H9 (cell line): ENCODE results near the gene IER5L. TPM values are rescaled to one million over a fixed set of nuclear protein-coding genes. Genes with fewer than 3 reads are reported as not detected.

Experiments used
- DNase-seq: peaks from one replicate; pipeline ENCODE4 v3.0.0-alpha.2; 2017
- H2AFZ ChIP-seq: one replicate; pipeline ENCODE4 v1.6.1; 2013; ENCODE audit warnings: mild to moderate bottlenecking, low read length, control low read depth, moderate library complexity
- H2AK5ac ChIP-seq: 2 replicates; pipeline ENCODE4 v1.6.1; 2013; ENCODE audit warnings: low read length, control low read depth, mixed read lengths; ENCODE audit not compliant: insufficient read length
- H2BK120ac ChIP-seq: one replicate; pipeline ENCODE4 v1.6.1; 2013; ENCODE audit warnings: low read depth, mild to moderate bottlenecking, low read length, control low read depth, inconsistent platforms; ENCODE audit not compliant: poor library complexity, severe bottlenecking
- H2BK12ac ChIP-seq: 2 replicates; pipeline ENCODE4 v1.6.1; 2013; ENCODE audit warnings: low read length, control low read depth, mixed read lengths, low read depth; ENCODE audit not compliant: insufficient read length
- H2BK15ac ChIP-seq: 2 replicates; pipeline ENCODE4 v1.6.1; 2013; ENCODE audit warnings: low read depth, low read length, control low read depth
- H2BK20ac ChIP-seq: one replicate; pipeline ENCODE4 v1.6.1; 2013; ENCODE audit warnings: low read depth, mild to moderate bottlenecking, low read length, control low read depth, inconsistent platforms; ENCODE audit not compliant: poor library complexity, severe bottlenecking
- H2BK5ac ChIP-seq: 2 replicates; pipeline ENCODE4 v1.6.1; 2013; ENCODE audit warnings: low read length, control low read depth, mixed read lengths; ENCODE audit not compliant: insufficient read length
- H3K14ac ChIP-seq: 2 replicates; pipeline ENCODE4 v1.6.1; 2013; ENCODE audit warnings: low read length, control low read depth; ENCODE audit not compliant: insufficient read depth
- H3K18ac ChIP-seq: 2 replicates; pipeline ENCODE4 v1.6.1; 2013; ENCODE audit warnings: low read depth, mild to moderate bottlenecking, mixed read lengths, low read length, control low read depth; ENCODE audit not compliant: insufficient read length
- H3K23ac ChIP-seq: 2 replicates; pipeline ENCODE4 v1.6.1; 2013; ENCODE audit warnings: low read length, control low read depth, mixed read lengths, low read depth; ENCODE audit not compliant: insufficient read length
- H3K23me2 ChIP-seq: 2 replicates; pipeline ENCODE4 v1.6.1; 2013; ENCODE audit warnings: low read depth, mild to moderate bottlenecking, mixed read lengths, low read length, control low read depth; ENCODE audit not compliant: insufficient read length, poor library complexity, severe bottlenecking
- H3K27ac ChIP-seq: 2 replicates; pipeline ENCODE4 v1.5.1; 2013; ENCODE audit warnings: low read length, control low read depth, mixed read lengths, low read depth; ENCODE audit not compliant: insufficient read length
- H3K27me3 ChIP-seq: 2 replicates; pipeline ENCODE4 v1.6.1; 2013; ENCODE audit warnings: low read length, control low read depth, inconsistent platforms; ENCODE audit not compliant: insufficient read depth
- H3K4ac ChIP-seq: 2 replicates; pipeline ENCODE4 v1.6.1; 2013; ENCODE audit warnings: low read depth, mild to moderate bottlenecking, control low read depth, inconsistent platforms, low read length, moderate library complexity
- H3K4me1 ChIP-seq: 2 replicates; pipeline ENCODE4 v1.6.1; 2013; ENCODE audit warnings: low read length, control low read depth, inconsistent platforms; ENCODE audit not compliant: insufficient read depth
- H3K4me2 ChIP-seq: 2 replicates; pipeline ENCODE4 v1.6.1; 2013; ENCODE audit warnings: low read length, control low read depth, mixed read lengths; ENCODE audit not compliant: insufficient read length, insufficient read depth
- H3K56ac ChIP-seq: 2 replicates; pipeline ENCODE4 v1.6.1; 2013; ENCODE audit warnings: low read depth, mild to moderate bottlenecking, mixed read lengths, low read length, control low read depth; ENCODE audit not compliant: insufficient read length
- H3K79me1 ChIP-seq: 2 replicates; pipeline ENCODE4 v1.6.1; 2013; ENCODE audit warnings: low read depth, mild to moderate bottlenecking, moderate library complexity, low read length, control low read depth, inconsistent platforms; ENCODE audit not compliant: insufficient read depth, poor library complexity, severe bottlenecking
- H3K79me2 ChIP-seq: 2 replicates; pipeline ENCODE4 v1.6.1; 2013; ENCODE audit warnings: low read length, control low read depth, inconsistent platforms; ENCODE audit not compliant: insufficient read depth
- H3K9ac ChIP-seq: 2 replicates; pipeline ENCODE4 v1.6.1; 2013; ENCODE audit warnings: low read length, control low read depth, mixed read lengths; ENCODE audit not compliant: insufficient read length; ENCODE audit errors: extremely low read depth
- H3K9me3 ChIP-seq: one replicate; pipeline ENCODE4 v1.6.1; 2013; ENCODE audit warnings: low read depth, low read length, inconsistent platforms; ENCODE audit not compliant: control insufficient read depth
- H3T11ph ChIP-seq: one replicate; pipeline ENCODE4 v1.6.1; 2013; ENCODE audit warnings: mild to moderate bottlenecking, low read length, control low read depth, inconsistent platforms
- H4K20me1 ChIP-seq: one replicate; pipeline ENCODE4 v1.6.1; 2013; ENCODE audit not compliant: control insufficient read depth, insufficient read length, insufficient read depth
- H4K5ac ChIP-seq: 2 replicates; pipeline ENCODE4 v1.6.1; 2013; ENCODE audit warnings: low read depth, mild to moderate bottlenecking, mixed read lengths, low read length, control low read depth; ENCODE audit not compliant: insufficient read length
- H4K8ac ChIP-seq: replicated peaks from 2 replicates; pipeline ENCODE4 v1.6.1; 2013; ENCODE audit warnings: low read length, control low read depth, mixed read lengths, low read depth; ENCODE audit not compliant: insufficient read length
- H4K91ac ChIP-seq: 2 replicates; pipeline ENCODE4 v1.6.1; 2013; ENCODE audit warnings: low read depth, mild to moderate bottlenecking, moderate library complexity, mixed read lengths, low read length, control low read depth; ENCODE audit not compliant: insufficient read length
- H3K27ac Mint-ChIP-seq, 3 experiments: 2 replicates in 2 of 3; 3 replicates in 1 of 3; pipeline ENCODE4 v1.8.0; 2020 to 2021; ENCODE audit warnings: mixed read lengths in 3 of 3, mild to moderate bottlenecking in 1 of 3, moderate library complexity in 1 of 3
- H3K27me3 Mint-ChIP-seq: 2 replicates; pipeline ENCODE4 v1.8.0; 2021; ENCODE audit warnings: low read depth, mild to moderate bottlenecking, moderate library complexity, mixed read lengths
- H3K36me3 Mint-ChIP-seq, 3 experiments: 2 replicates in 2 of 3; 3 replicates in 1 of 3; pipeline ENCODE4 v1.8.0; 2020 to 2021; ENCODE audit warnings: low read depth in 3 of 3, mixed read lengths in 3 of 3; ENCODE audit not compliant: insufficient read depth in 1 of 3
- H3K4me1 Mint-ChIP-seq, 2 experiments: 2 replicates each; pipeline ENCODE4 v1.8.0; 2020; ENCODE audit warnings: mixed read lengths in 2 of 2
- H3K4me3 Mint-ChIP-seq, 2 experiments: 2 replicates in 1 of 2; 3 replicates in 1 of 2; pipeline ENCODE4 v1.8.0; 2020 to 2021; ENCODE audit warnings: mild to moderate bottlenecking in 2 of 2, mixed read lengths in 2 of 2, moderate library complexity in 1 of 2
- H3K9me3 Mint-ChIP-seq, 2 experiments: 2 replicates in 1 of 2; 3 replicates in 1 of 2; pipeline ENCODE4 v1.8.0; 2020; ENCODE audit warnings: mild to moderate bottlenecking in 2 of 2, mixed read lengths in 2 of 2, moderate library complexity in 1 of 2
- CTCF ChIP-seq: fragments of 200-600 bp; sonication (generic); conservative IDR thresholded peaks from 3 replicates; pipeline ENCODE4 v1.8.0; 2021; ENCODE audit warnings: antibody characterized with exemption, mild to moderate bottlenecking
- WGBS: extraction: QIAGEN DNeasy Blood & Tissue Kit; methylation state at CpG from one replicate; pipeline ENCODE4 v1.1.7; 2013; ENCODE audit warnings: missing lambda C conversion rate, low lambda C conversion rate, mixed read lengths; ENCODE audit not compliant: insufficient read length; ENCODE audit errors: extremely low coverage; 5-methylcytosine and 5-hydroxymethylcytosine counted together
- total RNA-seq: library from RNA; stranded (reverse); gene quantifications from 2 replicates; pipeline ENCODE4 v1.2.1, GENCODE V29; 2021

IER5L gene
- total RNA-seq, 1 experiment from 2014 or later = 1.0 TPM

GRCh38 chr9:129221979-129222635 is 44.0 kb upstream of the IER5L start:
- no CpG with 5 or more reads among the region's 15 CpGs for WGBS
- no peak for TF ChIP-seq CTCF
- Histone ChIP-seq H3K79me1 (no peaks in the 10 kb centered on the region), H3K23me2 (no peaks in the 10 kb centered on the region), H3K9ac (no peak overlapping the region), H3K27ac (no peak overlapping the region), H3K4me1 (no peaks in the 10 kb centered on the region; the same call in 1 of the 2 replicates), H2BK20ac (no peak overlapping the region), H4K20me1 (peaks cover 2% of the 10 kb centered on the region), H3K4me2 (no peak overlapping the region), H3K14ac (no peak overlapping the region; the same call in 1 of the 2 replicates), H2BK120ac (no peak overlapping the region), H3T11ph (no peak overlapping the region), H3K4ac (no peak overlapping the region), H2BK12ac (no peak overlapping the region), H4K5ac (no peak overlapping the region), H3K18ac (no peak overlapping the region), H3K79me2 (no peaks in the 10 kb centered on the region), H2BK5ac (no peak overlapping the region), H4K8ac (no peak overlapping the region), H3K56ac (no peak overlapping the region), H2BK15ac (no peak overlapping the region), H2AFZ (no peak overlapping the region), H2AK5ac (no peak overlapping the region), H4K91ac (no peak overlapping the region), H3K23ac (no peak overlapping the region), H3K9me3 (no peaks in the 10 kb centered on the region), H3K27me3 (no peaks in the 10 kb centered on the region)
- no peak overlapping the region for H3K4me3 Mint-ChIP-seq
- H3K9me3 Mint-ChIP-seq = no peaks in the 10 kb centered on the region
- H3K27ac Mint-ChIP-seq = peak overlapping the region in 1 of 3 experiments; percentile 95; a peak in 2 of 7 replicates
- H3K4me1 Mint-ChIP-seq = peaks cover 24 to 63% of the 10 kb centered on the region in 2 experiments
- no peaks in the 10 kb centered on the region for H3K27me3 Mint-ChIP-seq
- H3K36me3 Mint-ChIP-seq = no peaks in the 10 kb centered on the region
- DNase-seq = peak; percentile 67
